ENCODE results near the gene HSPB7. TPM values are rescaled to one million over a fixed set of nuclear protein-coding genes. Genes with fewer than 3 reads are reported as not detected.
A peak's percentile ranks its signal among the peaks of the same experiment; 100 is the strongest.

HSPB7 gene
- total and polyA plus RNA-seq, 2 experiments from 2014 or later = 0.13 TPM; not detected in 1

- no peak overlapping the region for H3K27ac Mint-ChIP-seq
- Histone ChIP-seq H3F3A (replicated peaks; ENCODE audit: low read depth) (no peaks in the 10 kb centered on the region), H3K79me2 (replicated peaks; ENCODE audit: insufficient read depth) (no peaks in the 10 kb centered on the region), H3K9me2 (ENCODE audit: insufficient read depth) (no peaks in the 10 kb centered on the region), H3K4me2 (no peak overlapping the region), H3K27me3 (ENCODE audit: insufficient read depth) (no peaks in the 10 kb centered on the region), H3K4me3 (no peak overlapping the region), H3K27ac (ENCODE audit: low read depth) (no peak overlapping the region), H3K4me1 (ENCODE audit: insufficient read depth) (no peaks in the 10 kb centered on the region; the same call in 1 of the 2 replicates), H2AFZ (no peak overlapping the region), H3K36me3 (ENCODE audit: insufficient read depth) (no peaks in the 10 kb centered on the region), H4K20me1 (replicated peaks; ENCODE audit: insufficient read depth) (no peaks in the 10 kb centered on the region)
- H3K36me3 Mint-ChIP-seq (ENCODE audit: low read depth) = no peaks in the 10 kb centered on the region
- ATAC-seq (peak; percentile 32), DNase-seq (ENCODE audit: low spot score) (no peak)
- H3K9me3 Mint-ChIP-seq = no peaks in the 10 kb centered on the region
- TF ChIP-seq POLR2AphosphoS5 (IDR thresholded peaks at IDR 0.05; ENCODE audit: low read depth) (no peak), EZH2phosphoT487 (IDR thresholded peaks at IDR 0.05; ENCODE audit: unreplicated experiment) (no peak), REST (IDR thresholded peaks at IDR 0.05; ENCODE audit: unreplicated experiment) (no peak)
- H3K27me3 Mint-ChIP-seq (ENCODE audit: insufficient read depth, low read depth, poor library complexity) = peaks cover 15% of the 10 kb centered on the region
- H3K4me1 Mint-ChIP-seq = peaks cover 36% of the 10 kb centered on the region
- no peak overlapping the region for H3K4me3 Mint-ChIP-seq
These were observed 47.4 kb upstream of the HSPB7 start for GRCh38 chr1:16065269-16065576.

- H3K9me3 Mint-ChIP-seq = no peaks in the 10 kb centered on the region
- H3K27ac Mint-ChIP-seq = no peak overlapping the region
- Histone ChIP-seq H4K20me1 (replicated peaks; ENCODE audit: insufficient read depth) (no peaks in the 10 kb centered on the region), H3K27me3 (ENCODE audit: insufficient read depth) (no peaks in the 10 kb centered on the region), H3K27ac (ENCODE audit: low read depth) (no peak overlapping the region), H3K79me2 (replicated peaks; ENCODE audit: insufficient read depth) (no peaks in the 10 kb centered on the region), H3K9me2 (ENCODE audit: insufficient read depth) (no peaks in the 10 kb centered on the region), H2AFZ (no peak overlapping the region), H3K36me3 (ENCODE audit: insufficient read depth) (no peaks in the 10 kb centered on the region), H3F3A (replicated peaks; ENCODE audit: low read depth) (no peaks in the 10 kb centered on the region), H3K4me3 (no peak overlapping the region), H3K4me2 (no peak overlapping the region), H3K4me1 (ENCODE audit: insufficient read depth) (no peaks in the 10 kb centered on the region; the same call in 1 of the 2 replicates)
- peaks cover 36% of the 10 kb centered on the region for H3K4me1 Mint-ChIP-seq
- no peak overlapping the region for H3K4me3 Mint-ChIP-seq
- DNase-seq (ENCODE audit: low spot score) (no peak), ATAC-seq (no peak; the same call in 2 of the 3 replicates)
- H3K27me3 Mint-ChIP-seq (ENCODE audit: insufficient read depth, low read depth, poor library complexity) = peaks cover 13% of the 10 kb centered on the region
- TF ChIP-seq CTCF (conservative IDR thresholded peaks at IDR 0.05; ENCODE audit: low read depth in 2 of 2) = peak in 1 of 2 experiments; percentile 35; a peak in 2 of 4 replicates
- TF ChIP-seq ZNF114 (CRISPR knock-in tag; IDR thresholded peaks at IDR 0.05) = no peak
- H3K36me3 Mint-ChIP-seq (ENCODE audit: low read depth) = no peaks in the 10 kb centered on the region
These were observed 46.9 kb upstream of the HSPB7 start for GRCh38 chr1:16064536-16065268.
